GM19240 (cell line): ENCODE measurements around the gene FNDC3B.

Source experiments
- DNase-seq: peaks from one replicate; pipeline ENCODE4 v3.0.0; 2011; ENCODE audit warnings: low spot score; ENCODE audit not compliant: insufficient read length

The FNDC3B gene

DNA sequence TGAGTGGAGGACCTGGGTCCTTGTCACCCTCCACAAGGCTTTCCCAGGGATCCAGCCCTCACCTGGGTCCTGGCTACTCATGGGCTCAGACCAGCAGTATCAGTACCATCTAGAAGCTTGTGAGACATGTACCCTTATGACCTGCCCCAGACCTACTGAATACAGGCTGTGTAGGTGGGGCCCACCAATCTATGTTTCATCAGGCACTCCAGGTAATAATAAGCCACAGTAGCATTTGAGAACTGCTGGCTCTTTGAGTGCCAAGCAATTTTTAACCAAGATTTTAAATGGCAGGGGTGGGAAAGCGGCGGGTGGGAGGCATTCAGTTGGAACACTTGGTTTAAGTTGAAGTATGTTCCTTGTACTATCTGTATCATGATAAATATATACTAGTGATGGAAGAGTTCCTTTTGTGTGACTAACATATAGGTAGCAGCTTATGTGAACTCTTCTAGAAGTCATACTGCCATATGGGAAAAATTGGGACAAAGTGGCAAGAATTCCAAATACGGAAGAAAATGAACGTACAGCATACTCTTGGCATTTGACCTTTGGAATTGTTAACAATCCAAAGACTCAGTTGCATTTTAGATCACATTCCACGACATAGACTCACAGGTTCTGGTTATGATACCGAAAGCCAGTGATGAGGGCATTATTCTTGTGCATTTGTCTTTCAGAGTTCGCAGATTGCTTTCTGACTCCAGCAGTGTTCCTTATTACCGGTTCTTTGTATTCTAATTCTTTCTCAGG is 218.4 kb downstream of the FNDC3B start:
- no peak for DNase-seq

DNA sequence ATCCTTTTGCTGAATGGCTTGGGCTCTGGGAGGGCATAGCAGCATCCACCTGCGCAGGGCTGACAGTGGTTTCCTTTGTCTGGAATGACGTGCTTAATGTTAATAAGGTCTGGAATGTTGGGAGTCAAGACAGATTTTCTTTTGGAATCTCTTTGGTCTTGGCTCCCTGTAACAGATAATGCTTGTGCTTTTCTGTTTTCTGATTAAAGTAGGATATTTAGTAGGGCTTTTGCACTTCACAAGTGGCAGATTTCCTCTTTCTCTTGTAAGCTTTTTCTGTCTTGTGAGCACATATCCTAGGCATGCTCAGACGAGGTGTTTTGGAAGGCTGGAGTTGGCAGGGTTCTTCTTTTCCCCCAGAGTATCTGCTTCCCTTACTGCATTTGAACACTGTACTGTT is 219.2 kb downstream of the FNDC3B start:
- no peak for DNase-seq

DNA sequence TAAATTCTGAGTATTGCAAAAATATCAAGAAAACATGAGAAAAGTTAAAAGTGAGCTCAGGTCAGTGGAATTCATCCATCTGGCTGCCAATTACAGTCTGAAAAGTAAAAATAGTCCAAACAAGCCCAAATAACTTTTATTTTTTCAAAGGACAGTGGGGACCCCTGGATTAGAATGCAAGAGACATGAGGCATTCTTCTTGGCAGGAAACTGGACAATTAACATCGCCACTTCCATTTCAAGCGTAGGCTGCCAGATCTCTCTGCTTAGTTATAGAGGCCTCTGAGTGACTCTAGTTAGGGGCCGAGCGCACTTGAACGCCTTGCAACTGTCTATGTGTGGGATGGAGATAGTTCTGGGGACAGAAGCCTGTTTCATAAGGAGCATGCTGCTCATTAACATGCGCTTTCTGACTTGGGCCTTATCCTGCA is 219.7 kb downstream of the FNDC3B start:
- DNase-seq, result no peak

DNA sequence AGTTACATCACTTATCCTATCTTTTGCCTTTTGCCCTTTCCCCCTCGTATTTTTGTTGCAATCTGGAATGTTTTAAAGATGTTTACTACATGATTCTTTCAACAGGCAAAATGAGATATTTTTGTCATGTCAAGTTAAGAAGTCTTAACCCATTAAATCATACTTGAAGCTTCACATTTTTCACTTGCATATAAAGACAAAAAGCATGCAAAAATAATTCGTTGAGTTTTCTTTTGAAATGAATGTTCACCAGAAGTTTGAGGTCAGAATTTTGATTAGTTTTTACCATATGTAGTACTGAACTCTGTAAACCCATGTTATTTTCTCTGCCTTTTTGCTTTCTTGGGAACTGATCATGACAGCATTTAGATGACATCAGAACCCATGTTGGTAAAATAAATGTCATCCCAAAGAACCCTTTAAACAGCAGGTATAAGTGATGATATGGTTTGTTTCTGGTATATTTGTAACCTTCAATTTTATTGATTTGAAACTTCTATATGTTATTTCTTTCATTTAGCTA is 220.4 kb downstream of the FNDC3B start:
- DNase-seq, result no peak

DNA sequence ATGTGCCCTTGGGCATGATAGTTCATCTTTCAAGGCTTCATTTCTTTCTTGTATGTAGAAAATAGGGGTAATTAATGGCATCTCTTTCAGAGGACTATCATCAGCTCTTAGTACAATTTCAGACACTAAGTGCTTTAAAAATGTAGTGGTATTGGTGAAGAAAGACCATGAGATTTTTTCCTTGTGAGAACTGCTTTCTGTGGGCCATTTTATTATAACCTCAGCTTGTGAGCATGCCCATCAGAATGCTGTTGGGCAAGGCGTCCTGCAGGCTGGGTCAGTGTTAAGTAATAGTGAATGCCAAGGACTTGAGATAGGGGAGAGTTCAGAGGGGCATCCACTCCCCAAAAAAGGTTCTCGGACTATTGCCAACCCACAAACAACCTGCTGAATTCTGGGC is 221.0 kb downstream of the FNDC3B start:
- DNase-seq, result no peak

DNA sequence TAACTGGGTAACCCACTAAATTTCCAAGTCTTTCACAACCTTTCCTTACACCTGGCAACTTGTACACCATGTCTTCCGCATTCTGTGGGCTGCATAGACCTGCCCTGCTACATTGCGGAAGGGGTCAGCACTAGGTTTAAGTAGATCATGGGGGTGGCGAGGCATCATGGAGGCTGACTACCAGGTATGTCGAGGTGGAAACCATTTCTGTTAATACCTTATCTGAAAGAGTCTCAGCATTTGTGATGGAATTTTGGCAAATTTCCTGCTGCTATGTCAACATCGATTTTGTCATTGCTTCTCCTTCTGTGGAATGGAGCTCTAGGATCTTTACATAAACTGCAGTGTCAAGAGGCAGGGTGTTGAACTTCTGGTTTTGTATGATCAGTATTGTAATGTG is 221.7 kb downstream of the FNDC3B start:
- no peak for DNase-seq

DNA sequence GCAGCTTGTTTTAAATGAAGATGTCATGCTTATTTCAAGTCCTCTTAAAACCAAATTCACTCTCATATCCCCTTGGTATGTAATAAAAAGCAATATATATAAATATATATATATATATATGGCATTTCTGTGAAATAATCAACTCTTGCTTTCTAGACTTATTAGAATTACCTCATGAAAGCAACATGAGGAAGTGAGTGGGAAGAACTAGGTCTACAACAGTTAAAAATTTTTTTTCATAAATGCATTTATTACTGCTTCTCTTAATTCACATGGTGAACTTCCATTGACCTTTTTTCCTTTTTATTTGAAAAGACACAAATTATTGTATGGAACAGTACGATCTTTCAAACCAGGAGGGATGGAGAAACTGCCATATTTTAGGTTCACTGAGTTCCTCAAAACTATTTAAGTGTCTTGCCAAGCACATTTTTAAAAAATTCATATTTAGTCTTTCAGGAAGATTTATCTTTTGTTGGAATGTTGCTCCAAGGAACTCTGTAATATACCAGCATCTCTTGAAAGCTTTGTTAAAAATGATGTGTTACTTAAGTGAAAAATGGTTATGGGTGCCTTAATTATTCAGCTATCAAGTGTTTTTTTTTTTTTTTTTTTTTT is 223.7 kb downstream of the FNDC3B start:
- no peak for DNase-seq

DNA sequence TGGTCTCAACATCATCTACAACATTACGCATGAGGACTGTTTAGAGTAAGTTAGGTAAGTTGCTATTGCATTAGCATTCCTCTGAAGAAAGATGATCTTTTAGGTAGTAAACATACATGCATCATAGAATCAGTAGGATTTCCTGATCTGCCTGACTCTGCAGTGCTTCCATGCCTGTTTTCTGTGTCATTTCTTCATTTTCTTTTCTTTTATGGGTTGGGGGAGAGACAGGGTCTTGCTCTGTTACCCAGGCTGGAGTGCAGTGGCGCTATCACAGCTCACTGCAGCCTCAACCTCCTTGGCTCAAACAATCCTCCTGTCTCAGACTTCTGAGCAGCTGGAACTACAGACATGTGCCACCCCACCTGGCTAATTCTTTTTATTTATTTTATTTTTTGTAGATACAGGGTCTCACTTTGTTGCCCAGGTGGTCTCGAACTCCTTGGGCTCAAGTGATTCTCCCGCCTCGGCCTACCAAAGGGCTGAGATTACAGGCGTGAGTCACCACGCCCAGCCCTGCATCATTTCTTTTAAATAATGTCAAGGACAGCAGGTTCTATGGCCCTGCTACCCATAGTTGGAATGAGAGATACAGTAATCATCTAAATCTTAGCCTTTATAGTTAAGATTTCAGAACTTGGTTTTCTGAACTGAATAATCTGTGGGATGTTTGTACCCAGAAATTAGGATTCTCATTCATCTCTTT is 224.6 kb downstream of the FNDC3B start:
- no peak for DNase-seq

DNA sequence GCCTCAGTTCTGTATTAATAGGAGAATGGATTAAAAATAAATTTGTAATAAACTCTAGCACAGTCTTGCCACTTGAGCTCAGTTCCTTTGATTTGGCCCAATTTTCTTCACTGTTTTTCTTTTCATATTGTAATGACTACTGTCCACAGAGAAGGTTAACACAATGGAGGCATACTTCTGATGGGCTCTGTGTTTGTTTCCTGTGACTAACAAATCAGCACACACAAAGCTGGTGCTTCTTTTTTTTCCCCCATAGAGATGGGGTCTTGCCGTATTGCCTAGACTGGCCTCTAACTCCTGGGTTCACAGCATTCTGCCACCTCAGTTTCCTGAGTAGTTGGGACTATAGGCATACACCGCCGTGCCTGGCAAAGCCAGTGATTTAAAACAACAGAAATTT is 226.7 kb downstream of the FNDC3B start:
- no peak for DNase-seq

DNA sequence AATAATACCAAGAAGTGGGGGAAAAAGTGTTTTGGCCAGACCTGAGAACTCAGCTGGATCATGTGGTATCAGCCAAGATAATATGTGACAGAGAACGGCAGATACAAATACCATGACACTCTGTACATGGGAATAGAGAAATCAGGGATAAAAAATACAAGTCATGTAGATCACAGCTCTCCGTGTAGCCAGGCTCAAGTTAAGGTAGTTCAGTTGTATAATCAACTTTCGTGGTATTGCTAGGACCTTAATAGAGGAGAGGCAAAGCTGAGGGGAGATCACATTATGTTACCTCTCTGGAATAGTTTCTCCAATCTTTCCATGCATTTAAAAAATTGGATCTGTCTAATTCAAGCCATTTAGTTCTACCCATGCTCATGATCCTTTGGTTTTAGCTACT is 229.0 kb downstream of the FNDC3B start:
- DNase-seq, result no peak

DNA sequence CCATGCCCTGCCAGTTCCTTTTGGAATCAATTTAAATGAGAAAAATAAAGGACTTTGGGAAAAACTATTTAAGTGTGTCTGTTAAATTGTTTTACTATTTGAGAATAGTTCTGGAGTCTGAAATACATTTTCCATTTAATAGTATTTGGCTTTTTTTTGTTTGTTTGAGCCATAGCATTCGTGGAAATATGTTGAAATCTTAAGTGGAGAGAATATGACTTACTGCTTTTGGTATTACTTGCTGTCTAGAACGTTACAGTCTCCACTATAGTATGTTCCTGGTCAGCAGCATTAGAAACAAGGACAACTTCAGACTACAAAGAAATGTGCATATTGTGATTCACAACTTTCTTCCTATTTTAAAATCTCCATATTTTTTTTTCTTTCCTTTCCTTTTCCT is 229.5 kb downstream of the FNDC3B start:
- no peak for DNase-seq

DNA sequence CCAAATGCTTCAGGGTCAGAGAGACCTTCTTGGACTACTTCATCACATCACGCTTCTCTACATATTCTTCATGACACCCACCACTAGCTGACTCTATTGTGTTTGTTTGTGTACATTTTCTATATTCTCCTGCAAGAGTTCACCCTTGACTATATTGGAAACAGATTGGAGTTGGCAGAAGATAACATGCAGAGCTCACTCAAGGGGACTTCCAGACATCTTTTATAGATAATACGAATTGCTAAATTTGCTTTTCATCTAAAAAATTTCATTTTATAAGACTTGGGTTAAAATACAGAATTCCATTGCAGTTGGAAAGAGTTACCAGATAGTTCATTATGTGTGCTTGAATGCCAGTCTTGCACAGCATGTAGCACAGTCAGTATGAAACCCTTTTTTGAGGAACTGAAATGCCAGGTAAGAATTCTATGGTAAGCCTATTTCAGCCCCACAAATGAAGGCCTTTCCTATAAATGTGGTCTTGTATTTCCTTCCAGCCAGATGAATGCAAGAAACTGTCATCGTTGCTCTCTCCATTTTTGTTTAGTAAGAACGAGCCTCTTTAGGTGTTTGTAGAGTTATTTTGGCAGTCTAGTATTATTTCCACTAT is 231.3 kb downstream of the FNDC3B start:
- no peak for DNase-seq

DNA sequence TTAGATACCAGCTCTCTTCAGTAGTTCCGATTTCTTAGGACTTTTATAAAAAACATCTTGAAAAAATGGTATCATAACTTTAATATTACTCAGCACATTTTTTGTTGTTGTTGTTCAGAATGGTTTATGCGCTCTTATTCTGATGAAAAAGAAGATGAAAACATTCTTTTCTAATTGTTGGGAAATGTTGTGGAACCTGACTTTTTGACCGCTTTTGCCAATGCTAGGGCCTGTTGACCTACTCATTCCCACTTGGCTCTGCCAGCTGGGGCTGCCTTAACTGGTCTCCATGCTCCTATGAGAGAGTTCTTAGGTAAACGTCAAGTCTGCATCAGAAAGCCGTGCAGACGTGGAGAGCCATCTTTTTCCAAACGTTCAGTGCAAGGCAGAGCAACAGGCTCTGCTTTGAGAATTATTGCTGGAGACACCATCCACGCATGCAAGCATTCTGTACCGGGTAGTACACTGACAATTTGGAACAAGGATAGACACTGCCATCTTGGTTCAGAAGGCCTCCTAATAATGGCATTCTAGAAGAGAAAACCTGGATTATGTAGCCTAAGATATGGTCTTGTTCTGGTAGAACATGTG is 232.1 kb downstream of the FNDC3B start:
- no peak for DNase-seq

DNA sequence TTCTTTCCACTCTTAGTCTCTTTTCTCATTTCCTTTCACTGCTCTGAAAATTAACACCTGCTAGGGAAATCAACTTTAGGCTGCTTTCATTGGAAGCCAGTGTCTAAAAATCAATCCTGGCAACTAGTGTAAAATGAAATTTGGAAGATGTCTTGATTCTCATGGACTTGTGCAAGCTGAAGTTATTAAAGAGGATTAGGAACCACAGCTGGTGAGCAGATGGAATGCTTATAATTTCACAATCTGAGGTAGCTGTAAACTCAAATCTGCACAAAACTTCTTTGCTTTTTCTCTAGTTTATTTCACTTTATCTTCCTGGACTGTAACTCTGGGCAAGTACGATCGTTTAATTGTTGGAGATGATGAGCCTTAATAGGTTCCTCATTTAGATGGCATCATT is 233.3 kb downstream of the FNDC3B start:
- no peak for DNase-seq

DNA sequence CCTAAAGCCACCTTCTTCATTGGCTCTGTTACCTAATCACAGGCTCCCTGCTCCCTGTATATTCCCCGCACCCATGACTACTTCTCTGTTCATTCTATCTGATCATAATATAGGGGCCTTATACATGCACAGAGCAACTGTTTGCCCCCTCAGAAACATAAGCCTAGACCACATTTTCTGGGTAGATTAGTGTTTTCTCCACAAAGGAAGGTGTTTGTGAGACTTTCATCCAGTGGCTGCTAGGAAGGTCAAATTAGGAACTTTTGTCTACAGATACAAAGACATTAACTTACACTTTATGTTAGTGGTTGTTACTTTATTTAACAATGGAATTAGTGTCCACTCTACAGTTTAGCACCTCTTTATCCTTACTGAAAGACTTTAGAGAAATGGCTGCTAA is 234.0 kb downstream of the FNDC3B start:
- no peak for DNase-seq

DNA sequence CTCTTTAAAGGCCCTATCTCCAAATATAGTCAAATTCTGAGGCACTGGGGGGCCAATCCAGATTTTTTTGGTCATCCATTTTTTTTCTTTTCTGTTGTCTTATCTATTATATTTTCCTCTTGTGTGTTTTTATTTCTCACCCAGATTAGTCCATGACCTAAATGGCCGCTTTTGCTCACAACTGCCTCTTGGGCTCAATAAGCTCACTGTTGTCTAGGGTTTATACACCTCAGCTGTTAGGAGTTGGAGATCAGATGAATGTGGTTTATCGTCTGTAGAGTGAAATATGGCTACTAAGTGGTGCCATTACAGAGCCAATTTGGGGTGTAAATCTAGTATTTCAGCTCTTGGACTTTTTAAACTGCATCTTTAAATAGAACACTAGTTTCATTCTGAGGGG is 235.5 kb downstream of the FNDC3B start:
- no peak for DNase-seq

DNA sequence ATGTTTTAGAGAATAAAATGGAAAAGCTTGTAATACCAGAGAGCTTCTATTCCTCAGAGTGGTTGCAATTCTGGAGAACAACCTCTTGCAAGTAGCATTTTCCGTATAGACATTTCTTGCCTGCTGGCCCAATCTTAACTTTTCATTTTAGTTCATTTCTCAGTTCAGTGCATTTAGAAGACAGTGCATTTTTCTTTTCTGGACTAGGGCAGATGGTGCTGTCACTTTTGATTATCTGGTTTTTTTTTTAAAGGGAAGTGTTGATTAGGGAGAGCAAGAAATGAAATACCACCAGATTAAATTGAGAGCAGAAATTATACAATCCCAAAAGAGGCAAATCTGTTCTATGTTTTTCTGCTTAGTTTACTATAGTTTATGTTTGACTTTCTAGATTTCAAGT is 236.2 kb downstream of the FNDC3B start:
- DNase-seq, result no peak

DNA sequence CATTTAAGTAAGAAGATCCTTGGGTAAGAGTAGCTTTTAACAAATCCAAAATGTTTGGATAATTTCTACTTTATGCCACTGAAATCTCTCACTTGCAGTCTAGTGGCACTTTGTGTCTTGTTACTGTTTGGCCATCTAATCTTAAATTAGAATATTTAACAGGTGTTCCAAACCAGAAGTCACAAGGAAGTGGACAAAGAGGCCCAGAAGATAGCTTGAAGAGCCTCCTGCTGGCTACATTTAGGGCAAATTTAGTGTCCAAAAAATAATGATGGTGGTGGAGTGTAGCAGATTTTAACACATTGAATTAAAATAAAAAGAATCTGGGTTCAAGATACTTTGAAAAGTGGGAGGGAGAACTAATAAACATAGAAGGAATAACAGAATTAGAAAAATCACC is 236.7 kb downstream of the FNDC3B start:
- no peak for DNase-seq

DNA sequence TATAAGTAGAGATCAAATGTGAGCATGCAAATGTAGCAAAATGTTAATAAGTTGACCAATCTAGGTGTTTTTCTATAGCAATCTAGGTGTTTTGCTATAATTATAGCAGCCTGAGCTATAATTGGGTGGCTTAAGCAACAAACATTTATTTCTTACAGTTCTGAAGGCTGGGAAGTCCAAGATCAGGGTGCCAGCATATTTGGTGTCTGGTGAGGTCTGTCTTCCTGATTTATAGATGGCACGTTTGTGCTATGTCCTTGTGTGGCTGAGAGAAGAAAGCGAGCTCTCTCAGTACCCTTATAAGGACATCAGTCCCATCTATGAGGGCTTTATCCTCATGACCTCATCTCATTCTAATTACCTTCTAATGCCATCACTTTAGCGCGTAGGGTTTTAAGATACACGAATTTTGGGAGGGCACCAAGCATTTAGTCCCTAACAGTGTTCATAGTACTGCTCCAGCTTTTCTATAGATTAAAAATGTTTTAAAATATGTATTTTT is 237.8 kb downstream of the FNDC3B start:
- no peak for DNase-seq

DNA sequence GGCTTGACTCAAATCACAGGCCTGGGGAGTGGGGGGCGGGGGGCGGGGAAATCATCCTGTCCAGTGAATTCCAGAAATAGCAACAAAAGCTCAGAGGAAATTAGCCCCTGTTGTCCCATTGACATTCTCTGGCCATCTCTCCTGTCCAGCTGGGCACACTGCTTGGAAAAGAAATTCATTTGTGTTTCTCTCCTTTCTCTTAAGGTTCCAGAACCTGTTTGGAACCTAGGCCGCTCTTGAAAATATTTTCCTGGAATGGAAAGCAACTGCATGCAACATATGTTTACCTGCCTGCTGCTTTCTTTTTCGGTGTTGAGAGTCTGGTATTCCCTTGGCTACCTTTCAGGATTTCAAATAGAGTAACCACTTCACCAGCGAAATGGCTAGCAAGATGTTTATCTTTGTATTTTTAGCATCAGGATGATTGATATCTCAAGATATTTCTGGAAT is 239.8 kb downstream of the FNDC3B start:
- DNase-seq, result no peak

DNA sequence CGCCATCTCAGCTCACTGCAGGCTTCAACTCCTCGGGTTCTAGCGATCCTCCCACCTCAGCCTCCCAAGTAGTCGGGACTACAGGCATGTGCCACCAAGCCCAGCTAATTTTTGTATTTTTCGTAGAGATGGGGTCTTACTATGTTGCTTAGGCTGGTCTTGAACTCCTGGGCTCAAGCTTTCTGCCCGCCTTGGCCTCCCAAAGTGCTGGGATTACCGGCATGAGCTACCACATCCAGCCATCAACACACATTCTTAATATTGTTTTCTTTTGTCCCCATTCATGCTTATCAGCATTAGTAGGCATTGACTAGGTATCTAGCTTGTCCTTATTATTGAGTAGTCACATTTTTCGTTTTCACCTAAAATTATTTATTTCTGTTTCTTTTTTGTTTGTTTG is 240.6 kb downstream of the FNDC3B start:
- DNase-seq, result no peak
